T-helper 1 cell (primary cell): ENCODE results near the gene RLBP1.

Source experiments
- DNase-seq, 5 donors: peaks; one replicate each; pipeline ENCODE4 v3.0.0-alpha.2; 2012 to 2020

The RLBP1 gene

DNA sequence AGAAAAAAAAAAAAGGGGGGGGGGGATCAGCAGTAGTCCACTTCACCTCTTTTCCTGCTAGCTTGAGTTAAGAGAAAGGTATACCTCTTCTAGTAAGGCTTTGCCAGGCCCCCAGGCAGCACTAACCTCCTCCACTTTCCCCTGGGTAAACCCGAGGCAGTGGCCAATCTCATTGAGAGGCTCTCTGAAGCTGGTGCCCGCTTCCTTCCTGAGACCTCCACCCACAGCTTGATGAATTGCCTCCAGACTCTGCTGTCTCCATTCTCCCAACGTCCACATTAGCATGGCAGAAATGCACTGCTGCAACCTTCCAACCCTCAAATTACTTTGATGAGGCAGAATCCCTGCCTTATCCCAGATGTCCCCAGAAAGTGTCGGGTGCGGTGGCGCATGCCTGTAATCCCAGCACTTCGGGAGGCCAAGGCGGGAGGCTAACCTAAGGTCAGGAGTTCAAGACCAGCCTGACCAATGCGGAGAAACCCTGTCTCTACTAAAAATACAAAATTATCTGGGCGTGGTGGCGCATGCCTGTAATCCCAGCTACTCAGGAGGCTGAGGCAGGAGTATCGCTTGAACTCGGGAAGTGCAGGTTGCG, 15.3 kb downstream of the RLBP1 start:
- no peak for DNase-seq

DNA sequence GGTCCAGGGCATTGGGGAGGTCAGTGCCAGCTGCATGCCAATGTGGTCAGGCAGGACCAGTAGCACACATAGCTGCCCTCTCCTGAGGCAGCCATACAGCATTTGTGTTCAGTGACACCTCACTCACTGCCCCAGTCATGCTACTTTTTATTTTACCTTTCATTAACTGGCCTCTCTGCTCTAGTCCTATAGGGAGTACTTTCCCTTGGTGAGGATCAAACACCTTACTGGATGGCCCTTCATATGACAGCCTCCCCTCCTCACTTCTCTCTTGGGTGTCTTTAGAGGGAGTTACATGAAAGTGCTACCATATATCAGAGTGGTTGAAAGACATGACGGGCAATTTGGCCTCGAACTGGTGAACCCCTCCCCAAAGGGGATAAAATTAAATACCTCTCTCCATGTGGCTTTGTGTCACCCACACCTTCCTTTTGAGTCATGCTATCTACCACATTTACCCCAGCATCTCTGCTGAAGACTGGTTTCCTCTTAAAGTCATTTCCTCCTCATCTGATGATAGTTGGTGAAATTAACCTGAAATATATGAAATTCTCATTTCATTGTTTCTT, 17.6 kb downstream of the RLBP1 start:
- DNase-seq = peak in 1 of 5 donors; percentile 77

DNA sequence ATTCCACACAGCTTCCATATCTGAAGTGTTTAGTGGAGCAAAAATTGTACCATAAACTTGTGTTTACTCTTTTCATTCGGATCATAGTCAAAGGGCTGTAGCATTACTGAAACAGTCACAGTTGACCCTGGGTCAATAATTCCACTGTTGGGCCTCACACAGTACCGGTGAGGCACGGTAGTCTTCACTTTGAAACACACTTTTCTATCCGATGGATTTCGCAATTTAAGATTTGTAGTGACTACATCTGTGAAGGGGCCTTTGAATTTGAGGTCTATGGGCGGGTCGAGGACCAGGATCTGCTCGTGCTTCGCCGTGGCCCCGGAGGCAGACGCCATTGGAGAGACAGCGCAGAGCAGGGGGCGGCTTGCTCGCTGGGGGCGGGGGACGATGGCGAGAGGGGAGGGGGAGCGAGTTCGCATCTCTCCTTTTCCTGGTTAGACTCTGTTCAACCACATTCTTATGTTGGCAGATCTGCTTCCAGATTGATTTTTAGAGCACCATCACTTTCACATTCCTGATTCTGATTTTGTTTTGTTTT, 19.8 kb downstream of the RLBP1 start:
- no peak for DNase-seq

DNA sequence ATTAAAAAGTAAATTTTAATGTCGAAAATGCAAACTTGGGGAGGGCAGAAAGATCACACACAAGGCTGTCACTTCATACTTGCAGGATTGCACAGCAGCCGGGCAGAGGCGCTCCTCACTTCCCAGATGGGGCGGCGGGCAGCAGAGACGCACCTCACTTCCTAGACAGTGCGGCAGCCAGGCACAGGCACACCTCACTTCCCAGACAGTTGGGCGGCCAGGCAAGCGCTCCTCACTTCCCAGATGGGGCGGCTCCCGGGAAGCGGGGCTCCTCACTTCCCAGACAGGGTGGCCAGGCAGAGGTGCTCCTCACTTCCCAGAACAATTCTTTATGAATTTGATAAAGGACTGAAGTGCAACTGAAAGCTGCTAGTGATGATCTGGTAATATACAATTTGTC, 21.2 kb downstream of the RLBP1 start:
- DNase-seq = no peak

DNA sequence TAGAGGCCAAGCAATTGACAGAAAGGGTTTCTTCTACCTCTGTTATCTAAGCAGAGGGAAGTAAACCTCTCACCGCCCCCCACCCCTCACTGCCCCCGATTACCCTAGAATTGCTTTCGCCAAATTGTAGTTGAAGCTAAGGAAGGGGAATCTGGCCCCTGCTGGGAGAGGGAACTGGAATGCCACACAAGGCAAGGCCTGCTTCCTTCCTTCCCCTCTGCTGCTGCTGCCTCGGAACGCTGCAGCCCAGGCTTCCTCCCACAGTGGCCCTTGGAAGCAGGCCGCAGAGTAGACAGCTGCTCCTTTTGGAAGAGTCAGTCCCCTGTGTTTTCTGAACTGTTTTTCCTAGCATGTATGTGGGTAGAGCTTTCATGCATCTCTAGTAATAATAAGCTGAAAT, 21.6 kb downstream of the RLBP1 start:
- no peak for DNase-seq

DNA sequence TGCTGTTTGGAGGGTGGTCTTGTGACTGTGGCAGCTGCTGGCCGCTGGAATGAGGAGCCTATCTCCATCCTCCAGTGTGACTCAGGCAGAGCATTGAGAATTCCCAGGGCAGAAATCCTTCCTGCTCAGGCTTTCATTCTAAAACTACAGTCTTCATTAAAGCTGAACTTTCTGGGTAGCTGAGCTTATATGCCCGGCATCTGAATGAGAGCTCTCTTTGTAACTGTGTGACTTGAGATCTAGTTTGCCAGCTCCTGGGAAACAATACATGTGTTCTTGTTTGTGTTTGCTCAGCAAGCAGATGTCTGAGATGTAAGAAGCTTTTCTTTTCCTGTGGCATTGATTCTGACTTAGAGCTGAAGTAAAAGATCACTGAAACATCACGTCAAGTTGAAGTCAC, 22.4 kb downstream of the RLBP1 start:
- DNase-seq = no peak

DNA sequence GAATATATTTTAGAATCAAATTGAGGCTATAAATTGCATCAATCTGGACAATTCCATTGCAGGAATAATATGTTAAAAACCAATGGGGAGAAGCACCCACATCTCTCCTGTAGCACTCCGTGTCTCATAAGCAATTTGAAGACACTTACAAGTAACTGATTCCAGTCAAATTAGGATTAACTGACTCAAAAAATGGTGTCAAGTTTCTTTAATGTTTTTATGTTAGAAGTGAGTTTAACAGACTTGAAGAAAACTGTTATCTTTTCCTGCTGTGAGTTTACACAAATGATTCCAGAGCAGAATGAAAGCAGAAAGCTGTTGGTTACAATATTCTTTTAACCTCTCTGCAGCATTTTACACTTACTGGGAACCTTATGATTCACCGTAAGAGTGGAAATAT, 23.2 kb downstream of the RLBP1 start:
- DNase-seq = no peak

DNA sequence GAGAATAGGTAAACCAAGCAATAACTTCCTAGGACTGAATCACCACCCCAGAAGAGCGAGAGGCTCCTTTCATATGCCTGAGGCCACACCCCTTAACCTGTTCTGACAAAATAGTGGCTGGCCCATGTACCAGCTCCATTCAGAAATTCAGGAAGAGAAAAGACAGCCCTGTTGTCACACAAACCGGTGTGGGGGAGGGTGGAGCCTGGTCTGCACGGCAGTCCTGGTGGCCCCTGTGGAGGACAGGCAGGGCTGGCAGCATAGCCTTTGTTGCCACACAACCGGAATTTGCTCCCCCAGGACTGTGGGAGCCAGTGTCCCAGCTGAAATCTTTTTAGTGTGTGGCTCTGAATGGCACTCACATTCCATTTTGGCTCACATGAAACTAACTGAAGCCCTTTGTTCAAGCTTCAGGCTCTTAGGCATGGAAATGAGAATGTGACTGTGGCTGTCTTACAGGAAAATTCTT, 23.8 kb downstream of the RLBP1 start:
- DNase-seq = peak in 1 of 5 donors; percentile 19

DNA sequence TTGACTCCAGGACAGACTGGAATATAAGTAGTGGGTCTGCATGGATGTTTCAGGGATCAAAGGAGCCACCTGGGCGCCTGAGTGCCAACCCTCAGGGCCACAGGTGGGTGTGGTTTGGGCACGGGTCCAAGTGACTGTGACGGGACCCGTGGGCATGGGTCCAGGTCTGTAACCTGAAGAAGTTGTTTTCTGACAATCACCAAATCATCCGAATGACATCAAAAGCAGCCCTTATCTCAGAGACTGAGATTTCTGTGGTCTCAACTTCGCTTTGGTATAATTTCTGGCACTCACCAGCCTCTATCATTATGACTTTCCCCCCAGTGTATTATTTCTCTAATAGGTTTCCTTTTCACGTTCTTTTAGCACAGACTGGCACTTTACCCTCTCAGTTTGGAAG, 24.4 kb downstream of the RLBP1 start:
- peak in 1 of 5 donors; percentile 20 for DNase-seq

DNA sequence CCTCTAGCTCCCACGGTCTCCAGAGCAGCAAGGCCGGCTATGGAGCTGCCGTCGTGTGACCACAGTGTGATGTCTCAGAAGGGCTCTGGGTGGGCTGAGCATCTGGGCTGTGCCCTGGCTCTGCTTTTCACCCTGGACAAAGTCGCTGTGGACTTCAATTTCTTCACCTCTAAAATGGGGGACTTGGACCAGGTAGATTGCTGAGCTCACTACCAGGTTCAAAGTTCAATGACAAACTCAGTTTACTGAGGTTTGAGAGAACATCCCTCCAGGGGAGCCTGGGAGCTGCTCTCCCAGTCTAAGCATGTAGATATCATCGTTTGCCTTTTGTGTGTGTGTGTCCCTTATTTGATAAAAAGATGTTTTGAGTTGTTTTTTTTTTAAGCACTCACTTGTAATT, 25.1 kb downstream of the RLBP1 start:
- DNase-seq = no peak

DNA sequence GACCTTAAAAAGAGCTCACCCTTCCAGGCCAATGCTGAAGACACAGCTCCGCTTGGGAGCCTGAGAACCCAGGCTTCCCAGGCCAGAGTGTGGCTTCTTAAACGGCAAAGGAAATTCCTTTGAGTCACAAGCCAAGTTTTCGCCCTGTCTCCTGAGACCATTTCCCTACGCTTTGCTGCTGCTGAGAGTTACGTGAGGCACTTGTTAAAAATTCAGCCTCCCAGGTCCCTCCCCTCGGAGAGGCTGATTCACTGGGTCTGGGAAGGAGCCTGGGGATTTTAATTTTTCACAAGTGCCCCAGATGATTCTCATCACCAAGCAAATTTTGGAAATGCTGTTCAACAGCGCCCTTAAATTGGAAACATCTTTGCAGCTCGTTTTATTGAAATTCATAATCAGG, 25.5 kb downstream of the RLBP1 start:
- no peak for DNase-seq

DNA sequence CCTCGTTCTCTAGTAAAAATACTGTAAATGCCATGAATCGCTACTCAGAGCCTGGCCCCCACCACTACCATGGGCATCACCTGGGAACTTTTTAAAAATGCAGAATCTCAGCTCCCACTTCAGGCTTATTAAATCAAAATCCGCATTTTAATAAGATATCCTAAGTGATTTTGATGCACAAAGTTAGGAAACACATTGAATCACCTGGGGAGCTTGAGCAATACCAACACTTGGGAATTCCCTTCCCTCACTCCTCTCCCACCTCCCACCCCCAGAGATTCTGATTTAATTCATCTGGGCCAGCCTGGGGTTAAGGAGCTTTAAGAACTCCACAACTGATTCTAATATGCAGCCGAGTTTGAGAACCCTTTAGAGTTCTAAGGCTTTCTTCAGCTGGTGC, 26.8 kb downstream of the RLBP1 start:
- no peak for DNase-seq

DNA sequence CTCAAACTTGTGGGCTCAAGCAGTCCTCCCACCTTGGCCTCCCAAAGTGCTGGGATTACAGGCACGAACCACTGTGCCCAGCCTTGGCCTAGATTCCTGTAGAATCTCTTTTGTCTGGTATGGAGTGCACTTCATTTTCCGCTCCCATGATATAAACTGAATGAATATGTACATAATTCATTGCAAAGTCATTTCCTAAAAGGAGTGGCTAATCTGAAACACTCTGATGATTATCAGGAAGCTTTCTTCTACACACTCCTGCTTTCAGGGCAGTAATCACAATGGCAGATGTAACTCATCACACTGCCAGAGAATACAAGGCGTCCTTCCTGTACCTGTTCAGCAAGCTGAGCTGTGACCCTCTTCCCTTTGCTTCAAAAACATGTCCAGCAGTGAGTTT, 28.6 kb downstream of the RLBP1 start:
- no peak for DNase-seq

DNA sequence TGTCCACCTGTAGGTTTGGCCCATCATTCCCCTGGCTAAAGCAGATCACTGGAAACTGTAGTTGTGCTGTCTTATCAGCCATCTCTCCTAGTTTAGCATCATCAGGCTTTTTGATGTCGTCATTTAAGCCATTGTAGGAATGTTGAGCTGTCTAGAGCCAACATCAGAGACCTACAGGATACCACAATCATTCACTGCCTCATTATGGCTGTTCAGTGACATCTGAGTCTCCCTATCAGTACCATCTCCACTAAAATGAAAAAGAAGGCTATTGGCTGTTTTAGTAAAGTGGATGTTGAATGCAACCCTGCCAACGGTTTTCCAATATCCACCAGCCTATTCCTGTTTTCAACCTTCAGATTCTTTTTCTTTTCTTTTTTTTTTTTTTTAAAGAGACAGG, 29.2 kb downstream of the RLBP1 start:
- no peak for DNase-seq

DNA sequence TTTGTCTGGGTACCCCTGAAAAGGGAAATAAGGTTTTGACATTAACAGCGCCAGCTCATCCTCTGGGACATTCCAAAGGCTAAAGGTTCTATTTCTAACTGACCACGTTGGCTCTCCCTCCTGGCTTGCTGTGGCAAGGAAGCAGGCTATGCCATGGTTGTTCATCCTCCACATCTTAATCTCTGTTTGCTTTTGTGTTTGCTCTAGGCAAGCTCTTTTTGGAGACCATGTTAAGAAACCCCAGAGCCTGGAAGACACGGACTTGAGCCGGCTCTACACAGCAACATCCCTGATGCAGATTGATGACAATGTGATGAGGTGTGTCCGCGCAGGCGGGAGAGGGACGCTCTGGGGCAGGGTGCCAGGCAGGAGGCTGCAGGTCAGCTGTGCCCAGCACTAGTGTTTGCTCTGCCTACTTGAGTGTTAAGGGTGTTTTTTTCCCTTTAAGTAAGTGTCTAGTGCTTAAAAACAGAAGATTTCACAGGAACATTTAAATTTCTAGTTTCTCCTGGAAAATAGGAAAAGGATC, 33.3 kb downstream of the RLBP1 start:
- DNase-seq = no peak

DNA sequence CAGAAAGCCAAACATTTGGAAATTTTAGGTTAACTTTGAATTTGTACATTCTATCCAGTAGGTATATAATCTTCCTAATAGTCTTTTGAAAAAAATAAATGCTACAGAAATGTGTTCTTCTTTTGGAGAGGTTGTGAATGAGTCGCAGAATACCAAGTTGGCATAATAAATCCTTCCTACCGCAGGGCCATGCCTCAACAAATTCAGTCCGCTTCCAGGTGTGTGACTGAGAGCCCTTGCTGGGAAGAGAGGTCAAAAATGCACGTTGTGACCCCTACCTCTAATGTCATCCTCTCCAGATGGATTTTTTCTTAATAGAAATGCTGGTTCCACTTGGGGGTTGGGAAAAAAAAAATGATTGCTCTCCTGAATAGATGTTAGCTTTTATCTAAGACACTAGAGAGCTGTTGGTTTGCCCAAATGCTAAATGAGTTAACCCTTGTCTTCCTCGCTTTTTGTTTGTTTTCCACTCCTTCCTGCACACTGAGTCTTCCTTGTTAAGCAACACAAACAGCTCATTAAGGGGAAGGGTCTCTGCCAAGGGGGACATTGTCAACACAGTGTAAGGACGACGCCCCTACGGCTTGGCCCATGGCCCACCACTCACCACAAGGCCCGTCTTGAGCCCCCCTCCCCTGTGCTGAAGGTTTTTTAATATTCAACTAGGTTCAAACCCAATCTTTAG, 33.9 kb downstream of the RLBP1 start:
- no peak for DNase-seq

DNA sequence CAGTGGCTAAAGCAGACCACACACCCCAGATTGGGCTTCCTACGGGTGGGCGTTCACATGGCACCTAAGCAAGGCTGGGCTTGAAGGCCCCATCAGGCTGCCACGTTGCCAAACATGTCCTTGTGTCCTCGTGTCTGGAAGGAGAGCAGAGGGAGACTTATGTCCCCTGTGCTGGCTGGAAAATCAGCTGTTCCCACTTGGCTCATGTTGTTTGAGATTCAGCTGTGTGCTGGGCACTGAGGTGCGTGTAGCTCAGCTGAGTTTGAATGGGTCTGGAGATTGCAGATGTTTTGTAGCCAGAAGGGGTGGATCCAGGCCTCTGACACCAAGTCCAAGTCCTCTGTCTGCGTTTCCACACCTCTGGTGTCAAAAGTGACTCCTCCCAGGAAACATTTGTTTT, 34.6 kb downstream of the RLBP1 start:
- DNase-seq = no peak

DNA sequence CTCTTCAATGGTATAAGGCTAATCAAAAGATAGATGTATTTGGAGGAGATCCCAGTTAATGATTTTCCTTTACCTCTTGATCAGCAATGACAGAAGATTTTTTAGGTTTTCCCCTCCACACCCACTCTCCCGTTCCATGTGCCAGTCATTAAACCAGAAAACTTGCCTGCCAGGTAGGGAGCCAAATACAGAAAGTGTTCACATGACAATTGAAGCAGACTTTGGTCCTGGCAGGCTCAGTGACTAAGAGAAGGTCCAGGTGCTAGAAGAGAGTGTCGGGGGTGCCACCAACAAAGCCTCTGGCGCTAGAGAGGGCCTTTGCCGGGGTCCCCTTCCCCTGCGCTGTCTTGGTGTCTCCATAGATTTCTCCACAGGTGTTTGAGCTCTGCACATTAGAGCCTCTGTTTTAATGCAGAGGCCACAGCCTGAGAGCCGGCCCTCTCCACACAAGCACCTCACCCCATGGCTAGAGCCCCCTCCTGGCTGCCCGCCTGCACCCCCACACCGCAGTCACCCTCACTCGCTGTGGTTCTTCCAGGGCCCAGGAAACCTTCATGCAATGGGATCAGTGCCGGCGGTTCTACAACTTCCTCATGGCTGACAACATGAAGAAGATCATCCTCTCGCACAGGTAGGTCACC, 36.4 kb downstream of the RLBP1 start:
- no peak for DNase-seq

DNA sequence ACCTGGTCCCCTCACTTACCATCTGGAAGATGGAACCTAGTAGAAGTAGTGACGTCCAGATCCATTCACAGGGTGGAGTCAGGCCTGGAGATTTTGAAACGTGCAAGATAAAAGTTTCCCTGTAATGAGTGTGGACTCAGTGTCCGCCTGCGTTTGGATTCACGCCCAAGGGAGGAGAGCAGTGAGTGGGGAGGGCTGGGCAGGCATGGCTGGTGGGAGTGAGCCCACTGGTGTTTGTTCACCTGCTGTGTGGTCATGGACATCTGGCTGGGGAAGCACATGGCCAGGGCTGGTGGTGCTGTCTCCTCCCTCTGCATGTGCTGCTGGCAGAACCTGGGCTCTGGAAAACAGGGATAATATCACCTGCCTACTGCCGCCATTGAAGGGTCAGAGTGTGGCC, 37.0 kb downstream of the RLBP1 start:
- DNase-seq = no peak

DNA sequence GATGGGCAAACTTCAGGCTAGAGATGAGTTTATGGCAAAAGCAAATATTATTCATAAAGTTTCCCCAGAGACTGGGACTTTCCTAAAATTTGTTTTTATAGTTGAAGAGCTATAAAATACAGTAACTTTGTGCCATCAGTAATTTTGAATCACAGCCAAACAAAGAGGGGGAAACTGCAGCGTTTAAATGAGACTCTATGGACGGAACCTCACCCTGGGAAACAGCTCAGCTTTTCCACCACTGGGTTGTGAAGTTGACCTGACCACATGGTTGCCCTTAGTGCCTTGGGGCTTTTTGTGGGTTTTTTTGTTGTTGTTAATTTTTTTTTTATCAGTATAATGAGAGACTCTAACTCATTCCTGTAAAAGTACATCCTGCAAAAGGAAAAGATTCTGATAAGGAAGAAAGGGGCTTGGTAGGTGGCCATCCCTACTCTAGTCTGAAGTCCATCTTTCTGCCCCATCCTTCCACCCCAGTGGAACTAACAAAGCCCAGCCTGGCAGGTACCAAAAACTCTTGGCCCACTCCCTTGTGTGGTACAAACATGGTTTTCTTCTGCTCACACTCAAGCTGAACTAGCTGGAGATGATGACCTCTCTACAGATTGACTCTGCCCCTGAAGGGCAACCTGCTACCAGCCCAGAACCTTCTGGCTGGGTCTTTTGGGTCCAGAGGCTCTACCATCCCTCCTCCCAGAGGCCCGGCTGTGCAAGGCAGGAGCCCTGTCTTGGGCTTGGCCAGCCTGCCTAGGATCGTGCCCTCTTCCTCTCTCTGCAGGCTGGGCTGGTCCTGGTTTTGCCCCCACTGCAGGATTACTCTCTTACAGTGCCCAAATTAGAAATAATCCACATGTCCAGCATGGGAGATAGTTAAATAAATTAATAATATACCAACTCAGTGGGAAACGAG, 41.2 kb downstream of the RLBP1 start:
- no peak for DNase-seq

DNA sequence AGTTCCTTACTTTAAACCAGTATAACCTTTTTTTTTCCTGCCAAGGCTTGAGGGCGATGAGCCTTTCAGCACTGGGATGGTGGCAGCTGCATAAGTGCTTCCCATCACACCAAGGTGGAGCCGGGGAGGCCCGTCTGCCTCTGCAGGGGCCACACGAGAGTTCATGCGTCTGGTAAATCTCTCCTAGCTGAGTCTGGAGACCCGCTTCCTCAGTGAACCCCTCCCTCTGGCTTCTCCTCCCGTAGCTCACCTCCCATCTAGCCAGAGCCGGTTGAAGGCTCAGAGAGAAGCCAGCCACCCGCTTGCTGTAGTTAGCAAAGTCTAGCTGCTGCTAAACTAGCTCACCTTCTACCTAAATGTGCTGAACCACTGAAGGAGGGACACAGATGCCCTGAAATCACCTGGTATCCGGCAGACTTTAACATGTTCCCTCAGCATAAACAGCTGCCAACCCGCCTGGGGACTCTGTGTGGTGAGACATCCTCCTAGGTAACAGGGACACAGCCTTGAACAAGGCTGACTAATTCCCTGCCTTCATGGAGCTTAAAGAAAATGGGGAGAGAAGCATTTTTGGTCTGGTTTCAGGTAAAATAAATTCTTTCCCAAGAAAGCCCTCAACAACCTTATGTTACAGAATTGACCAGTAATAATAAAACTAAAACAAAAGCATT, 42.9 kb downstream of the RLBP1 start:
- no peak for DNase-seq
